Measurements from ENCODE around the gene DLGAP1.

DNA sequence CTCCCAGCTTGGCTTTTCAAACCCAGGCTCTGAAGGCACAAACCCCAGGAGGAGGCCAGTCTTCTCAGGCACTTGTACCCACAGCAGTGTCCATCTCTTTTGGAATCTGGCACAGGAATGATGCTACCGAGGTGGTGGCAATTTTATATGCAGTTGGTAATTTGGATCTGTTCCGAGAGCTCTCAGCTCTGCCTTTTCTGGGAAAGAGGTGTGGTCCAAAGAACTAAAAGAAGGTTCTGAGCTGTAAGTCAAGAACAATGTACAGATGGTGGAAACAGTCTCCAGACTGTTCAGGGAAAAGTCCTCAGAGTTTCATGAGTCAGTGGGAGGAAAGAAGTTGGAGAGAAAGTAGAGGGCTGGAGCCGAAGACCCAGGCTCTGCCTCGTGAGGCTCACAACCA, 651.8 kb downstream of the DLGAP1 start:
- TF ChIP-seq YY1 (IDR thresholded peaks at IDR 0.05; ENCODE audit: insufficient read depth, insufficient read length) = no peak
- TF ChIP-seq ZNF274 (IDR thresholded peaks at IDR 0.05; ENCODE audit: low read depth, low read length) = no peak
- TF ChIP-seq SUZ12 (IDR thresholded peaks at IDR 0.05; ENCODE audit: extremely low read depth, insufficient read depth, insufficient read length) = no peak
